Measurements from ENCODE around the gene MEGF9. TPM values are rescaled to one million over a fixed set of nuclear protein-coding genes. Genes with fewer than 3 reads are reported as not detected.
"Not testable (repeated sequence)": the region's sequence is repeated elsewhere in the genome, so short reads cannot be mapped to it uniquely, and the experiment has no call there.

The MEGF9 gene
- total and polyA plus RNA-seq, 2 donors (not counting 3 experiments of a cell fraction or from before 2014, with no cell fraction given) = 4.0 to 13.0 TPM

GRCh38 chr9:120555839-120556238, 158.4 kb downstream of the MEGF9 start:
- CTCF ChIA-PET = interaction anchor here (0.9 kb wide), 1 partner anchor 19 kb away, joined by 3 read pairs; no protein-coding TSS in a partner anchor
- intact Hi-C loops (cut with micrococcal nuclease) = no loop called here

GRCh38 chr9:120552210-120552704, 162.0 kb downstream of the MEGF9 start:
- peaks cover 10% of the 10 kb centered on the region for H3K79me2 ChIP-seq (ENCODE audit: control insufficient read depth, insufficient read depth, low read length)
- H4K20me1 ChIP-seq (replicated peaks; ENCODE audit: control insufficient read depth, extremely low read depth, insufficient read depth, low read length); H3K36me3 ChIP-seq (ENCODE audit: control insufficient read depth in 2 of 2, extremely low read depth in 1 of 2, insufficient read depth in 2 of 2, low read length in 2 of 2); H3K27ac ChIP-seq (ENCODE audit: insufficient read depth, low read depth, low read length); CTCF ChIA-PET; H3K4me2 ChIP-seq (ENCODE audit: insufficient read depth, low read length); H3K4me3 ChIP-seq (replicated peaks in 1 of 3; ENCODE audit: insufficient read depth in 1 of 3, low read depth in 1 of 3, low read length in 3 of 3); BruUV-seq (replicated peaks); H2AFZ ChIP-seq (ENCODE audit: low read depth, low read length); H3K4me1 ChIP-seq (ENCODE audit: control insufficient read depth, extremely low read depth, insufficient read depth, low read length); H3K9me3 ChIP-seq (replicated peaks; ENCODE audit: control insufficient read depth, insufficient read depth, low read length); POLR2A ChIA-PET; H3K9ac ChIP-seq (replicated peaks; ENCODE audit: extremely low read depth, insufficient read depth, low read length); H3K27me3 ChIP-seq (ENCODE audit: control insufficient read depth in 2 of 2, insufficient read depth in 2 of 2, low read length in 2 of 2); H3K9me1 ChIP-seq (replicated peaks; ENCODE audit: control insufficient read depth, extremely low read depth, insufficient read depth, low read length); dilution Hi-C loops (cut with MboI; ENCODE audit: extremely low pct_ligation_motif_present, low sequenced_read_pairs); FAIRE-seq; DNase-seq (ENCODE audit: low read depth, low spot score); intact Hi-C loops (cut with micrococcal nuclease): not testable (repeated sequence)

More at GRCh38 chr9:120555839-120556238, 158.4 kb downstream of the MEGF9 start:
- H3K4me3 ChIP-seq (replicated peaks in 1 of 3; ENCODE audit: insufficient read depth in 1 of 3, low read depth in 1 of 3, low read length in 3 of 3) = no peak overlapping the region
- H3K27me3 ChIP-seq (ENCODE audit: control insufficient read depth in 2 of 2, insufficient read depth in 2 of 2, low read length in 2 of 2) = no peaks in the 10 kb centered on the region
- DNase-seq (ENCODE audit: low read depth, low spot score) (no peak), FAIRE-seq (no peak)
- H3K9me1 ChIP-seq (replicated peaks; ENCODE audit: control insufficient read depth, extremely low read depth, insufficient read depth, low read length) = no peaks in the 10 kb centered on the region
- dilution Hi-C loops (cut with MboI; ENCODE audit: extremely low pct_ligation_motif_present, low sequenced_read_pairs) = no loop called here
- POLR2A ChIA-PET = no interaction called here
- no peak overlapping the region for H3K9ac ChIP-seq (replicated peaks; ENCODE audit: extremely low read depth, insufficient read depth, low read length)
- H3K36me3 ChIP-seq (ENCODE audit: control insufficient read depth in 2 of 2, extremely low read depth in 1 of 2, insufficient read depth in 2 of 2, low read length in 2 of 2) = peaks cover 2% of the 10 kb centered on the region in 2 experiments
- no peak overlapping the region for H3K27ac ChIP-seq (ENCODE audit: insufficient read depth, low read depth, low read length)
- no peak overlapping the region for H2AFZ ChIP-seq (ENCODE audit: low read depth, low read length)
- TF ChIP-seq POLR2A (IDR thresholded peaks at IDR 0.05; ENCODE audit: low read depth, low read length) (no peak), MYC (IDR thresholded peaks at IDR 0.05; ENCODE audit: low read depth, low read length) (no peak), MAX (IDR thresholded peaks at IDR 0.05; ENCODE audit: insufficient read depth, insufficient read length) (no peak), GATA2 (IDR thresholded peaks at IDR 0.05; ENCODE audit: insufficient read depth, insufficient read length, low read depth, low read length) (no peak), FOS (IDR thresholded peaks at IDR 0.05; ENCODE audit: borderline replicate concordance, insufficient read depth, low read length) (no peak), POLR2AphosphoS5 (IDR thresholded peaks at IDR 0.05; ENCODE audit: insufficient read depth, low read depth, low read length) (no peak), EZH2 (IDR thresholded peaks at IDR 0.05; ENCODE audit: borderline replicate concordance, low read depth, low read length, severe bottlenecking) (no peak), JUN (IDR thresholded peaks at IDR 0.05; ENCODE audit: borderline replicate concordance, insufficient read depth, insufficient read length, low read depth) (no peak)
- TF ChIP-seq, protein P1, sequence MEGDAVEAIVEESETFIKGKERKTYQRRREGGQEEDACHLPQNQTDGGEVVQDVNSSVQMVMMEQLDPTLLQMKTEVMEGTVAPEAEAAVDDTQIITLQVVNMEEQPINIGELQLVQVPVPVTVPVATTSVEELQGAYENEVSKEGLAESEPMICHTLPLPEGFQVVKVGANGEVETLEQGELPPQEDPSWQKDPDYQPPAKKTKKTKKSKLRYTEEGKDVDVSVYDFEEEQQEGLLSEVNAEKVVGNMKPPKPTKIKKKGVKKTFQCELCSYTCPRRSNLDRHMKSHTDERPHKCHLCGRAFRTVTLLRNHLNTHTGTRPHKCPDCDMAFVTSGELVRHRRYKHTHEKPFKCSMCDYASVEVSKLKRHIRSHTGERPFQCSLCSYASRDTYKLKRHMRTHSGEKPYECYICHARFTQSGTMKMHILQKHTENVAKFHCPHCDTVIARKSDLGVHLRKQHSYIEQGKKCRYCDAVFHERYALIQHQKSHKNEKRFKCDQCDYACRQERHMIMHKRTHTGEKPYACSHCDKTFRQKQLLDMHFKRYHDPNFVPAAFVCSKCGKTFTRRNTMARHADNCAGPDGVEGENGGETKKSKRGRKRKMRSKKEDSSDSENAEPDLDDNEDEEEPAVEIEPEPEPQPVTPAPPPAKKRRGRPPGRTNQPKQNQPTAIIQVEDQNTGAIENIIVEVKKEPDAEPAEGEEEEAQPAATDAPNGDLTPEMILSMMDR (IDR thresholded peaks at IDR 0.05; ENCODE audit: extremely low read depth in 1 of 2, insufficient read depth in 1 of 2, low read depth in 1 of 2, low read length in 2 of 2) = no peak
- BruUV-seq (replicated peaks) = no TSS peak
- H3K4me1 ChIP-seq (ENCODE audit: control insufficient read depth, extremely low read depth, insufficient read depth, low read length) = no peaks in the 10 kb centered on the region
- peaks cover 17% of the 10 kb centered on the region for H3K79me2 ChIP-seq (ENCODE audit: control insufficient read depth, insufficient read depth, low read length)
- no peak overlapping the region for H3K4me2 ChIP-seq (ENCODE audit: insufficient read depth, low read length)
- no peaks in the 10 kb centered on the region for H3K9me3 ChIP-seq (replicated peaks; ENCODE audit: control insufficient read depth, insufficient read depth, low read length)
- H4K20me1 ChIP-seq (replicated peaks; ENCODE audit: control insufficient read depth, extremely low read depth, insufficient read depth, low read length) = peaks cover 2% of the 10 kb centered on the region
